Trophoblast cell (in vitro differentiated cells and primary cell): ENCODE data around the gene ZNF438.
"Not testable (repeated sequence)": the region's sequence is repeated elsewhere in the genome, so short reads cannot be mapped to it uniquely, and the experiment has no call there.

ENCODE experiments used
- DNase-seq, 2 donors: peaks; one replicate each; pipeline ENCODE4 v3.0.0-alpha.2; 2016
- H2AFZ ChIP-seq: 2 replicates; pipeline ENCODE4 v1.6.1; 2013; ENCODE audit warnings: low read length, moderate library complexity, mild to moderate bottlenecking; ENCODE audit not compliant: insufficient read depth, poor library complexity
- H2AK5ac ChIP-seq: 2 replicates; pipeline ENCODE4 v1.6.1; 2013; ENCODE audit warnings: mild to moderate bottlenecking, low read length
- H2BK120ac ChIP-seq: 2 replicates; pipeline ENCODE4 v1.6.1; 2013; ENCODE audit warnings: low read length, mild to moderate bottlenecking, moderate library complexity; ENCODE audit not compliant: insufficient read depth, poor library complexity
- H2BK12ac ChIP-seq: 2 replicates; pipeline ENCODE4 v1.6.1; 2013; ENCODE audit warnings: mild to moderate bottlenecking, low read length, moderate library complexity
- H2BK5ac ChIP-seq: 2 replicates; pipeline ENCODE4 v1.6.1; 2013; ENCODE audit warnings: low read length, low read depth, moderate library complexity, mild to moderate bottlenecking; ENCODE audit not compliant: poor library complexity
- H3K14ac ChIP-seq: 2 replicates; pipeline ENCODE4 v1.6.1; 2013; ENCODE audit warnings: mild to moderate bottlenecking, low read length
- H3K18ac ChIP-seq: 2 replicates; pipeline ENCODE4 v1.6.1; 2013; ENCODE audit warnings: mild to moderate bottlenecking, low read length
- H3K23ac ChIP-seq: 2 replicates; pipeline ENCODE4 v1.6.1; 2013; ENCODE audit warnings: low read length
- H3K27ac ChIP-seq: 2 replicates; pipeline ENCODE4 v1.5.1; 2013; ENCODE audit warnings: low read depth, mild to moderate bottlenecking, inconsistent platforms, low read length, moderate library complexity
- H3K27me3 ChIP-seq: 2 replicates; pipeline ENCODE4 v1.6.1; 2013; ENCODE audit warnings: inconsistent platforms, mild to moderate bottlenecking, low read length, moderate library complexity; ENCODE audit not compliant: insufficient read depth
- H3K36me3 ChIP-seq, 2 experiments: 1 replicate in 1 of 2; 2 replicates in 1 of 2; pipeline ENCODE4 v1.6.1; 2013; ENCODE audit warnings: low read length in 2 of 2, mild to moderate bottlenecking in 2 of 2, moderate library complexity in 1 of 2; ENCODE audit not compliant: insufficient read depth in 2 of 2, control insufficient read depth in 1 of 2
- H3K4ac ChIP-seq: 2 replicates; pipeline ENCODE4 v1.6.1; 2013; ENCODE audit warnings: low read depth, mild to moderate bottlenecking, low read length, moderate library complexity
- H3K4me1 ChIP-seq, 2 experiments: 1 replicate in 1 of 2; 2 replicates in 1 of 2; pipeline ENCODE4 v1.6.1; 2013; ENCODE audit warnings: low read length in 2 of 2, mild to moderate bottlenecking in 2 of 2, moderate library complexity in 1 of 2; ENCODE audit not compliant: insufficient read depth in 2 of 2, control insufficient read depth in 1 of 2
- H3K4me2 ChIP-seq: 2 replicates; pipeline ENCODE4 v1.6.1; 2013; ENCODE audit warnings: inconsistent platforms, mild to moderate bottlenecking, low read length, moderate library complexity
- H3K4me3 ChIP-seq: 2 replicates; pipeline ENCODE4 v1.5.1; 2013; ENCODE audit warnings: mild to moderate bottlenecking, low read depth, low read length, inconsistent platforms
- H3K79me1 ChIP-seq: one replicate; pipeline ENCODE4 v1.6.1; 2013; ENCODE audit warnings: low read length
- H3K79me2 ChIP-seq: 2 replicates; pipeline ENCODE4 v1.6.1; 2013; ENCODE audit warnings: low read length, mild to moderate bottlenecking; ENCODE audit not compliant: control insufficient read depth, insufficient read depth, poor library complexity
- H3K9ac ChIP-seq: 2 replicates; pipeline ENCODE4 v1.6.1; 2013; ENCODE audit warnings: mild to moderate bottlenecking, low read length
- H3K9me3 ChIP-seq: 2 replicates; pipeline ENCODE4 v1.6.1; 2013; ENCODE audit warnings: low read depth, mild to moderate bottlenecking, control low read depth, inconsistent platforms, low read length; ENCODE audit not compliant: insufficient read depth
- H4K12ac ChIP-seq: 2 replicates; pipeline ENCODE4 v1.6.1; 2013; ENCODE audit warnings: low read depth, mild to moderate bottlenecking, low read length, moderate library complexity
- H4K8ac ChIP-seq: 2 replicates; pipeline ENCODE4 v1.6.1; 2013; ENCODE audit warnings: low read depth, mild to moderate bottlenecking, low read length, moderate library complexity
- H4K91ac ChIP-seq: one replicate; pipeline ENCODE4 v1.6.1; 2013; ENCODE audit warnings: low read depth, mild to moderate bottlenecking, low read length, moderate library complexity
- WGBS: extraction: QIAGEN DNeasy Blood & Tissue Kit; methylation state at CpG from one replicate; pipeline ENCODE4 v1.1.7; 2013; ENCODE audit warnings: missing lambda C conversion rate; ENCODE audit not compliant: insufficient read length, insufficient coverage; ENCODE audit errors: extremely low coverage; 5-methylcytosine and 5-hydroxymethylcytosine counted together

ZNF438 gene

GRCh38 chr10:30986053-30986555 is 45.6 kb downstream of the ZNF438 start:
- Histone ChIP-seq H2AK5ac (no peak overlapping the region), H4K12ac (no peak overlapping the region), H3K14ac (no peak overlapping the region), H3K23ac (no peak overlapping the region), H3K4me2 (no peak overlapping the region), H3K9me3 (no peaks in the 10 kb centered on the region), H3K4me3 (no peak overlapping the region), H2BK120ac (no peak overlapping the region), H2BK12ac (no peak overlapping the region), H3K18ac (no peak overlapping the region), H2AFZ (no peak overlapping the region), H3K79me2 (no peaks in the 10 kb centered on the region), H3K79me1 (no peaks in the 10 kb centered on the region), H3K27ac (no peak overlapping the region), H3K36me3 (no peaks in the 10 kb centered on the region), H3K4ac (no peak overlapping the region), H4K91ac (no peak overlapping the region), H3K4me1 (no peaks in the 10 kb centered on the region), H4K8ac (no peak overlapping the region), H2BK5ac (no peak overlapping the region), H3K9ac (no peak overlapping the region), H3K27me3 (no peaks in the 10 kb centered on the region)
- WGBS, result no CpG with 5 or more reads among the region's 3 CpGs
- DNase-seq, result peak; percentile 19 to 86

- H2BK5ac ChIP-seq, result no peak overlapping the region
- no peak overlapping the region for H3K4ac ChIP-seq
- no peak overlapping the region for H4K91ac ChIP-seq
- H4K12ac ChIP-seq, result no peak overlapping the region
- no peaks in the 10 kb centered on the region for H3K36me3 ChIP-seq
- no peaks in the 10 kb centered on the region for H3K27me3 ChIP-seq
- no peak overlapping the region for H3K9ac ChIP-seq
- H3K18ac ChIP-seq, result no peak overlapping the region
- no peaks in the 10 kb centered on the region for H3K79me2 ChIP-seq
- no peak overlapping the region for H2AK5ac ChIP-seq
- no peaks in the 10 kb centered on the region for H3K79me1 ChIP-seq
- H2AFZ ChIP-seq, result no peak overlapping the region
- no peak overlapping the region for H3K23ac ChIP-seq
- no peak overlapping the region for H3K4me2 ChIP-seq
- peak in 1 of 2 donors; percentile 61 for DNase-seq
- no peak overlapping the region for H4K8ac ChIP-seq
- no peak overlapping the region for H2BK120ac ChIP-seq
- H3K9me3 ChIP-seq, result no peaks in the 10 kb centered on the region
- H3K4me1 ChIP-seq, result no peaks in the 10 kb centered on the region
- H3K14ac ChIP-seq, result no peak overlapping the region
- no peak overlapping the region for H3K27ac ChIP-seq
- WGBS, result no CpG with 5 or more reads among the region's 1 CpG
- no peak overlapping the region for H2BK12ac ChIP-seq
- H3K4me3 ChIP-seq, result no peak overlapping the region
These were observed 46.2 kb downstream of the ZNF438 start for GRCh38 chr10:30985512-30985911.

DNA sequence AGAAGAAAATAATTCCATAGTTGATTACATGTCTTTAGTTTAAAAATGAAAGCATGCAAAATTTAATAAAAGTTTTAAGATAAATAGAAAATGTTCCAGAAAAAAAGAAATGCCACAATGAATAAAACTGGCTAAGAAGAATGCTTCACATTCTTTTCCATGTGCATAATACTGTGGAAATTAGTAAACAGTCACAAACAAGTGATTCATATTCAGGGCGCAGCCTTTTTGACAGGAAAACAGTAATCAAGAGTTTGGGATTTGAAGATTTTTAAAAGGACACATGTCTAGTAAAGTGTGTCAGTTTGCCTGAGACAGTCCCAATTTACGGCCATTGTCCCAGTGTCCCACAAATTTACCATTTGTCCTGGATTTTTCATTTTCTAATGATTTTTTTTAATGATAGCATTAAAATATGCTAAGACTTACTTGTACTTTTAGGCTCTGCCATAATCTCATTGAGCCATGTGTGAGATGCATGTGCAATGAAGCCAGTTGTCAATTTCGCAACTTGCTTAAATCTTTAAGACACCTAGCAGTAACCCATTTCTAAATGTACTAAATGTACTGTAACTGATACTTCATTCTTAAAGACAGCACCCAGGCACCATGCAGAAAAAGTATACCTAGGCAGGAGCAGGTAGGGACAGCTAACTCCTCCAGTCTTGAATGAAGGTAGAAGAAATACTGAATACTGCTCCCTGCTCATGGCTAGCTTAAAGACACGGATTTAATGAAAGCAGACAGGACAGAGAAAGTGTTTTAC is 46.9 kb downstream of the ZNF438 start:
- Histone ChIP-seq H4K91ac (no peak overlapping the region), H2BK12ac (no peak overlapping the region), H3K9ac (no peak overlapping the region), H3K79me1 (no peaks in the 10 kb centered on the region), H4K8ac (no peak overlapping the region), H3K4ac (no peak overlapping the region), H3K4me2 (no peak overlapping the region), H3K4me1 (no peaks in the 10 kb centered on the region), H3K4me3 (no peak overlapping the region), H3K18ac (no peak overlapping the region), H3K14ac (no peak overlapping the region), H3K23ac (no peak overlapping the region), H2AK5ac (no peak overlapping the region), H3K79me2 (no peaks in the 10 kb centered on the region), H3K36me3 (no peaks in the 10 kb centered on the region), H3K9me3 (no peaks in the 10 kb centered on the region), H2BK5ac (no peak overlapping the region), H3K27ac (no peak overlapping the region), H3K27me3 (no peaks in the 10 kb centered on the region), H2AFZ (no peak overlapping the region), H4K12ac (no peak overlapping the region), H2BK120ac (no peak overlapping the region)
- DNase-seq, result peak in 1 of 2 donors; percentile 67
- no CpG with 5 or more reads among the region's 4 CpGs for WGBS

DNA sequence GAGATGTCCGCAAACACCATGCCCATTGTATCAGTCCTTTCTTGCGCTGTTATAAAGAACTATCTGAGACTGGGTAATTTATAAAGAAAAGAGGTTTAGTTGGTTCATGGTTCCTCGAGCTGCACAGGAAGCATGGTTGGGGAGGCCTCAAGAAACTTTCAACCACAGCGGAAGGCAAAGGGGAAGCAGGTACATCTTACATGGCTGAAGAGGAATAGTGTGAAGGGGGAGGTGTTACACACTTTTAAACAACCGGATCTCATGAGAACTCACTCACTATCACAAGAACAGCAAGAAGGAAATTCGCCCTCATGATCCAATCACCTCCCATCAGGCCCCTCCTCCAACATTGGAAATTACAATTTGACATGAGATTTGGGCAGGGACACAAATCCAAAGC is 48.5 kb downstream of the ZNF438 start:
- not testable (repeated sequence) for H3K79me2 ChIP-seq, H4K91ac ChIP-seq, H3K14ac ChIP-seq, H3K27me3 ChIP-seq, H3K23ac ChIP-seq, H3K9ac ChIP-seq, H2AFZ ChIP-seq, H3K4ac ChIP-seq, H2BK120ac ChIP-seq, H2BK12ac ChIP-seq, H3K9me3 ChIP-seq, H2AK5ac ChIP-seq, H3K79me1 ChIP-seq, H3K4me2 ChIP-seq, H3K18ac ChIP-seq, H3K4me1 ChIP-seq, H4K12ac ChIP-seq, H2BK5ac ChIP-seq, H3K27ac ChIP-seq, H3K4me3 ChIP-seq, DNase-seq, H3K36me3 ChIP-seq, H4K8ac ChIP-seq
- no CpG with 5 or more reads among the region's 6 CpGs for WGBS
